ENCODE results near the gene ARL5C.

GRCh38 chr17:39181303-39181702, 15.3 kb upstream of the ARL5C start:
- TF ChIP-seq CTCF (IDR thresholded peaks at IDR 0.05; ENCODE audit: insufficient read depth, low read depth, low read length) (no peak), EZH2 (IDR thresholded peaks at IDR 0.05; ENCODE audit: insufficient read depth, low read length) (no peak)
